Large intestine (tissue), 3 donors: ENCODE results near the gene C6orf58. TPM values are rescaled to one million over a fixed set of nuclear protein-coding genes. Genes with fewer than 3 reads are reported as not detected.
"Not testable (repeated sequence)": the region's sequence is repeated elsewhere in the genome, so short reads cannot be mapped to it uniquely, and the experiment has no call there.

Experiments used
- DNase-seq, 2 donors: peaks; one replicate each; pipeline versions ENCODE4 v3.0.0 to v3.0.0-alpha.2; 2013
- H3K27ac ChIP-seq: one replicate; pipeline ENCODE4 v1.5.1; 2013; ENCODE audit warnings: low read length
- H3K27me3 ChIP-seq: 2 replicates; pipeline ENCODE4 v1.6.1; 2013; ENCODE audit warnings: low read length; ENCODE audit not compliant: control insufficient read depth, insufficient read depth
- H3K36me3 ChIP-seq: 2 replicates; pipeline ENCODE4 v1.6.1; 2013; ENCODE audit warnings: low read length; ENCODE audit not compliant: control insufficient read depth, insufficient read depth
- H3K4me1 ChIP-seq: one replicate; pipeline ENCODE4 v1.6.1; 2013; ENCODE audit warnings: low read length; ENCODE audit not compliant: control insufficient read depth, insufficient read depth
- H3K4me3 ChIP-seq: one replicate; pipeline ENCODE4 v1.5.1; 2013; ENCODE audit warnings: low read length
- H3K9me3 ChIP-seq: one replicate; pipeline ENCODE4 v1.6.1; 2013; ENCODE audit warnings: mild to moderate bottlenecking, low read depth, low read length, moderate library complexity; ENCODE audit not compliant: control insufficient read depth
- WGBS: methylation state at CpG from one replicate; pipeline ENCODE4 v1.1.5; 2013; ENCODE audit warnings: low lambda C conversion rate; ENCODE audit not compliant: insufficient coverage; 5-methylcytosine and 5-hydroxymethylcytosine counted together
- polyA plus RNA-seq: library from polyadenylated mRNA; unstranded; fragments of 120-200 nt; gene quantifications from one replicate; pipeline ENCODE4 v1.2.1, GENCODE V29; 2013

Gene C6orf58
- polyA plus RNA-seq, 1 donor = 0.12 TPM

- H3K4me1 ChIP-seq = no peaks in the 10 kb centered on the region
- H3K36me3 ChIP-seq = no peaks in the 10 kb centered on the region
- no peak for DNase-seq
- H3K27me3 ChIP-seq = no peaks in the 10 kb centered on the region
- H3K4me3 ChIP-seq = no peak overlapping the region
- H3K9me3 ChIP-seq = no peaks in the 10 kb centered on the region
- no peak overlapping the region for H3K27ac ChIP-seq
Observed at GRCh38 chr6:127589135-127589534, 12.2 kb downstream of the C6orf58 start.

GRCh38 chr6:127590344-127590743 lies 13.4 kb downstream of the C6orf58 start:
- DNase-seq = no peak
- Histone ChIP-seq H3K9me3 (no peaks in the 10 kb centered on the region), H3K4me1 (no peaks in the 10 kb centered on the region), H3K27ac (no peak overlapping the region), H3K27me3 (no peaks in the 10 kb centered on the region), H3K4me3 (no peak overlapping the region), H3K36me3 (no peaks in the 10 kb centered on the region)
- WGBS = 91% methylated on average over 1 of the region's 1 CpG

DNA sequence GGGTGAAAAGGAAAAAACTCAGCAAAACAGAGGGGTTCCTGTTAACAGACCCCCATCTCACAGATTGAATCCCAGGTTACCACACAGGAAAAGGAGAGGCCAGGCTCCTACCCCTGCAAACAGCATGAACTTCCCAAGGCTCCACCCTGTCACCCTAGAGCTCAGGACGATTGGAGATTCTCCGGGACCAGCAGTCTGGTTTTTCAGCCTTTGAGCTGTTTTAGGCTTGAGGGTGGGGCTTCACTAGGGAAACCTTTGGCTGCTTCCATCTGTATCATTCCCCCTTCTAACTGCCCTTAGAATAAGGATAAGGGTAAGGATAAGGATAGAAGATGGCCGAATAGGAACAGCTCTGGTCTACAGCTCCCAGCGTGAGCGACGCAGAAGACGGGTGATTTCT lies 16.0 kb downstream of the C6orf58 start:
- no peak for DNase-seq
- Histone ChIP-seq H3K9me3 (no peaks in the 10 kb centered on the region), H3K4me1 (no peaks in the 10 kb centered on the region), H3K36me3 (no peaks in the 10 kb centered on the region), H3K27me3 (no peaks in the 10 kb centered on the region), H3K27ac (no peak overlapping the region), H3K4me3 (no peak overlapping the region)
- WGBS = no CpG with 5 or more reads among the region's 7 CpGs

GRCh38 chr6:127593456-127593855 lies 16.5 kb downstream of the C6orf58 start:
- not testable (repeated sequence) for H3K27ac ChIP-seq, DNase-seq, H3K4me3 ChIP-seq, H3K9me3 ChIP-seq, H3K4me1 ChIP-seq, H3K36me3 ChIP-seq, H3K27me3 ChIP-seq
- no CpG with 5 or more reads among the region's 21 CpGs for WGBS

DNA sequence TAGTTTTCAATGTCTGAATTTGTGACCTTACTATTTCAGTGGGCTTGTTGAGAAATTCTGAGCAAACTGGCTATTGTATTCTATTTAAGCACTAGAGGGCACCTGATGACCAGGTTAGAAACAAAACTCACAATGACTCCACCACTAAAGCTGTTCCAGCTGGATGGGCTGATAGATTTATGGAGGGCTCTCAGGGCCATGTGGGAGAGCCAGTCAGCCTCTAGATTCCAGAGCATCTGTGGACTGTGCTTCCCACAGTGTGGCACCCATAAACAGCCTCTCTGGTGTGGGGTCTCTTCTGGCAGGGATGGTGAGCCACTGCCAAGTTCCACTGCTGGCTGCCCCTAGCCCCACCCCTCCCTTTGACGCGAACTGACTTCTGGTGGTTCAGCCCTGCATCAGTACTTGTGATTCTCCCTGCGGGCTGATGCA lies 29.2 kb downstream of the C6orf58 start:
- DNase-seq = no peak
- Histone ChIP-seq H3K9me3 (no peaks in the 10 kb centered on the region), H3K4me1 (no peaks in the 10 kb centered on the region), H3K4me3 (no peak overlapping the region), H3K36me3 (no peaks in the 10 kb centered on the region), H3K27ac (no peak overlapping the region), H3K27me3 (no peaks in the 10 kb centered on the region)
- no CpG with 5 or more reads among the region's 3 CpGs for WGBS

DNA sequence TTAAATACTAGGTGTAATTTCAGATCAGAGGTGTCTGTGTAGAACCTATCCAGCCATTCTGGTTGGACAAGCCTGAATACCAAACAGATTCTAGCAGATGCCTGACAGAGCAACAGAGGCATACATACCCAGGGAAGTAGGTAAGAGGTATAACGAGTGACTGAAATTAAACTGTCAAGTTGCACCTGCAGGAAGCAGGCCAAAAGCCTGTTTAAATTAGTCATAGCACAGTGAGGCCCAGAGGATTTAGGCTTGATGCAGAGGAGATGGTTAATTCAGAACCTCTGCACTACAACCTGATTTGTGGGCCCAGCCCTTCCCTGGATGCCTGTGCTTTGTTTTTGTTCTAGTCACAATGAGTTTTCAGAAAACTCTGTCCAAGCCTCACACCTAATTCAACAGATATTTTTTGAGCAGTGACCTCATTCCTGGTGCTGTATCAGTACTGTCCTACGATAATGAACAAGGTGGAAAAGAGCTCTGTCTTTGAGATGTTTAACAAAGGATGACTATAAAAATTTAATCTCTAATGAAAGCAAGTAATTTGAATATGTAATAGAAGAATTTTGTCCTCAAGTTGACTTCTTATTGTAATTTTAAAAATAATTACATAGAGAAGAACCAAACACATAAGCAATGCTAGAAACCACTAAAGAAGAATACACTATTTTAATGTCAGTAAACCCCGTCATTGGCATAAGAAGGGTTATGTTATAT lies 31.7 kb downstream of the C6orf58 start:
- Histone ChIP-seq H3K27ac (no peak overlapping the region), H3K4me1 (no peaks in the 10 kb centered on the region), H3K4me3 (no peak overlapping the region), H3K27me3 (no peaks in the 10 kb centered on the region), H3K9me3 (no peaks in the 10 kb centered on the region), H3K36me3 (no peaks in the 10 kb centered on the region)
- 78% methylated on average over 2 of the region's 3 CpGs for WGBS
- no peak for DNase-seq

DNA sequence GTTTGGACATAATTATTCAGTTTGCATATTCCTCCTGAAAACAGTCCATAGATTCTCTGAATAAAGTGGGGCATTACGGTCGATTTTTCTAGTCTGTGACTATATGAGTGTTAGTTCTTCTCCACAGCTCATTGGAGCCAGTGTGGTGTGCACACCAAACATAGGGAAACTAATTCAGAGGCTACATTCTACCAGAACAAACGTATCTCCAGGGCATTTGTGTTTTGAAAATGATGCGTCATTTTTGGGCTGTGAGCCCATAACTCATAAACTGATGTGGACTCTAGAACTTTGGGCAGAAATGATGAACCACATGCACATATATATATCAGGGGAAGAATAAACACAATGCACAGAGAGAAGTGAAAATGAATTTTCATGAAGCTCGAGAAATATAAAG lies 41.8 kb downstream of the C6orf58 start:
- Histone ChIP-seq H3K4me1 (no peaks in the 10 kb centered on the region), H3K27me3 (no peaks in the 10 kb centered on the region), H3K36me3 (no peaks in the 10 kb centered on the region), H3K4me3 (no peak overlapping the region), H3K27ac (no peak overlapping the region), H3K9me3 (no peaks in the 10 kb centered on the region)
- DNase-seq = no peak
- 83% methylated on average over 1 of the region's 5 CpGs for WGBS

- Histone ChIP-seq H3K9me3 (no peaks in the 10 kb centered on the region), H3K4me3 (no peak overlapping the region), H3K36me3 (no peaks in the 10 kb centered on the region), H3K4me1 (no peaks in the 10 kb centered on the region), H3K27me3 (no peaks in the 10 kb centered on the region), H3K27ac (no peak overlapping the region)
- DNase-seq = no peak
- WGBS = 100% methylated on average over 1 of the region's 1 CpG
Observed at GRCh38 chr6:127630800-127631199, 53.8 kb downstream of the C6orf58 start.

DNA sequence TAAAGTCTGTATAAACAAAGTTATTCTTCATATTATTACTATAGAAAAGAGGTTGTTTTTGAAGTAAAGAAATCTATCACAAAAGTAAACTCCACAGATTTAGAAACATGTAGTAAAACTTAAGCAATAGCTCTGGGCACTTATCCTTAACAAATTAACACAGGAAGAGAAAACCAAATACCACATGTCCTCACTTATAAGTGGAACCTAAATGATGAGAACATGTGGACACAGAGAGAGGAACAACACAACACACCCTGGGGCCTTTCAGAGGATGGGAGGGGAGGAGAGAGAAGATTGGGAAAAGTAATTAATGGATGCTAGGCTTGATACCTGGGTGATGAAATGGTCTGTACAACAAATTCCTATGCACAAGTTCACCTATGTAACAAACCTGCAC lies 57.2 kb downstream of the C6orf58 start:
- no peak for DNase-seq
- Histone ChIP-seq H3K27me3 (no peaks in the 10 kb centered on the region), H3K36me3 (no peaks in the 10 kb centered on the region), H3K27ac (no peak overlapping the region), H3K4me1 (no peaks in the 10 kb centered on the region), H3K4me3 (no peak overlapping the region), H3K9me3 (no peaks in the 10 kb centered on the region)

GRCh38 chr6:127635091-127635490 lies 58.1 kb downstream of the C6orf58 start:
- no peaks in the 10 kb centered on the region for H3K27me3 ChIP-seq
- H3K9me3 ChIP-seq = no peaks in the 10 kb centered on the region
- no peak overlapping the region for H3K27ac ChIP-seq
- no peak overlapping the region for H3K4me3 ChIP-seq
- no peaks in the 10 kb centered on the region for H3K4me1 ChIP-seq
- no peak for DNase-seq
- 96% methylated on average over 3 of the region's 4 CpGs for WGBS
- H3K36me3 ChIP-seq = no peaks in the 10 kb centered on the region

- Histone ChIP-seq H3K27ac (no peak overlapping the region), H3K4me3 (no peak overlapping the region), H3K9me3 (no peaks in the 10 kb centered on the region), H3K36me3 (no peaks in the 10 kb centered on the region), H3K4me1 (no peaks in the 10 kb centered on the region), H3K27me3 (no peaks in the 10 kb centered on the region)
- 57% methylated on average over 3 of the region's 5 CpGs for WGBS
- no peak for DNase-seq
Observed at GRCh38 chr6:127637830-127638409, 60.9 kb downstream of the C6orf58 start.
